Measurements from ENCODE around the gene DDT.
A peak's percentile ranks its signal among the peaks of the same experiment; 100 is the strongest.
"Not testable (repeated sequence)": the region's sequence is repeated elsewhere in the genome, so short reads cannot be mapped to it uniquely, and the experiment has no call there.

DDT gene

DNA sequence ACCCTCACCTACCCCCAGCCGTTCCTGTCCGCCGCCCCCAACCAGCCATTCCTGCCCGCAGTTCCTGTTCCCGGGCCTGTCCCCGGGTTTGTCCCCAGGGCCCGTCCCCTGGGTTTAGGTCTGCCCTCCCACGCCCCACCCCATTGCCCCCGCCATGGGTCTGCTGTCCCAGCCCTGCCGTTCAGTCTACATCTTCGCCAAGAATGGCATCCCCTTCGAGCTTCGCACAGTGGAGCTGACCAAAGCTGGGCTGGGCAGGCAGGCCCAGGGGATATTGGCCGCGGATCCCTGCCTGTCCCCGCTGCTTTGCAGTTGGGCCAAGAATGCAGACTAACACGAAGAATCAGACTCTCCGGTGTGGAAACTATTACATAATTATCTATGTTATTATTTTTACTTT, 24.5 kb downstream of the DDT start:
- not testable (repeated sequence) for DNase-seq

DNA sequence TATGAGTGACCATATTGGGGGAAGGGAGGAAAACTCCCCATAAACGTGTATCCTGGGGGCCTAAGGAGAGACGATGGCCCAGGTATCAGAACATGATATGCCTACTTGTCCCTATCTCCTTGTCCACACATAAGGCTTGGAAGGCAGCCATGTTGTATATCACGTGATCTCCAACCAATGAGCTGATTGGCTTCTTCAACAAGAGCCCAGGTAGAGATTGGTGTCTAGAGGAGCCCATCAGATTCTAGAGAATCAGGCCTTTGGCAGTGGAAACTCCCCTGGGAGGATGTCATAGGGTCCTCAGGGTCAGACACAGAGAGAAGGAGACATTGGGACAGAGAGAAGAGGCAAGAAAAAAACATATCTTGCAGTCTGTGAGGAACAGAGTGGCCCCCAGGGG, 26.9 kb downstream of the DDT start:
- not testable (repeated sequence) for DNase-seq

DNA sequence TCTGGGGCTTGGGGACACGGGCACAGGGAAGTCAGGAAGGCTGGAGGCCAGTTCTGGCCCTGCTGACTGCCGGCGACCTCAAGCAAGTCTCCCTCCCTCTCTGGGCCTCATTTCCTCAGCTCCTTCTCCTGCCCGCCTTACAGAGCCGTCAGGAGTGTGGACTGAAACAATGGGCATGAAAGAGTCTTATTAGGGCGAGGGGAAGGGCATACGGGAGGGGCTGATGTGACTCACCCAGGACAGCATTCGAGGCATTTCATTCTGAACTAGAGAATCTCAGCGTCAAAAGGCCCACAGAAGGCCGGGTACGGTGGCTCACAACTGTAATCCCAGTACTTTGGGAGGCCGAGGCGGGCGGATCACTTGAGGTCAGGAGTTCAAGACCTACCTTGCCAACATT, 34.1 kb downstream of the DDT start:
- not testable (repeated sequence) for DNase-seq

DNA sequence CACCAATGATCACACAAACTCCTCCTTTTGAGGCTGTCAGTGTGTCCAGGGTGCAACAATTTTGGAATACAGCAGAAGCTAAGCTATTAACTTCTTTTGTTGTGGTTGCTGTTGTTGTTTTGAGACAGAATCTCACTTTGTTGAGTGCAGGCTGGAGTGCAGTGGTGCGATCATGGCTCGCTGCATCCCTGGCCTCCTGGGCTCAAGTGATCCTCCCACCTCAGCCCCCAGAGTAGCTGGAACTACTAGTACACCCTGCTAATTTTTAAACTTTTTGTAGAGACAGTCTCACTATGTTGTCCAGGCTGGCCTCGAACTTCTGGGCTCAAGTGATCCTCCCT, 35.3 kb downstream of the DDT start:
- DNase-seq: no peak

DNA sequence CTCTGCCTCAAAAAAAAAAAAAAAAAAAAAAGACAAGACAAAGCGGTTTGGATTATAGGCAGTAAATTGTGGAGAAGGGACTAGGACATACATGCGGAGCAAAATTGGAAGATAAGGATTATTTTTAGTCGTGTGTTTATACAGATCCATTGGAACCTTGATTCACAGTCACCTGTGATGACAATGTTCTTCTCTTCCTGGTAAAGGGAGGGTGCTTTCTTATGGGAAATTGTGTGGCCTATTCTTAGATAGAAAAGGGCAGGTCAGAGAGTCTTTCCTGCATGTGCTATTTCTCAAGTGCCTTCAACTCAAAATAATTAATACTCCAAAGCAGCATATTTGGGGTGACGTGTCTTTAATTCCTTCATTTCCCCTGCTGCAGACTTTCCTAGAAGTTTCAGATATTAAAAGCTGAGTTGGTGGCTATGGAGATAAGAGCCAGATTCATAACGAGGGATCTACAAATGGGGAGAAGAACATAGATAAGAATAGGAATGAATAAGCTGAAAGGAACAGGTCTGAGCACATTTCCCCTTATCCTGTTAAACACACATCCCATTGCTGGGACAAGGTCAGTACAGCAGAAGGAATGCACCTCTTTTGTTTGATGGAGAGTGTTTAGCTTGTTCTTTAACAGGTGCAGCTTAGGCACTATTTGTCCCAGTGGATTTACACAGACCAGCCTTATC, 35.8 kb downstream of the DDT start:
- DNase-seq: no peak

DNA sequence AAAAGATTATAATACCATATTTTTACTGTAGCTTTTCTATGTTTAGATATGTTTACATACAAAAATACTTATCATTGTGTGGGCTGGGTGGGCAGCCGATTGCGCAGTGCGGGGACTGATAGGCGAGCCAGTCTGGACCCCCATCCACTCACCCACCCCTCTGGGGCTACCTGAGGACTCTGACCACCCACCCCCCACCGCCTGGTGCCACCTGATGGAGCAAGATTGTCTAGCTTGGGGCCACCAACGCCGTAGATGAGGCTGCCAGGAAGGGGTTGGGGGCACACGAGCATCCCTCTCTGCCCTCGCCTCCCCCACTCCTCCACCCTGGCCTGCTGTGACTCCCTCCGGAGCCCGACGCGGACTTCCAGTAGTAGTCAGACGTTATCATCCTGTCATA, 47.7 kb downstream of the DDT start:
- no peak for DNase-seq

DNA sequence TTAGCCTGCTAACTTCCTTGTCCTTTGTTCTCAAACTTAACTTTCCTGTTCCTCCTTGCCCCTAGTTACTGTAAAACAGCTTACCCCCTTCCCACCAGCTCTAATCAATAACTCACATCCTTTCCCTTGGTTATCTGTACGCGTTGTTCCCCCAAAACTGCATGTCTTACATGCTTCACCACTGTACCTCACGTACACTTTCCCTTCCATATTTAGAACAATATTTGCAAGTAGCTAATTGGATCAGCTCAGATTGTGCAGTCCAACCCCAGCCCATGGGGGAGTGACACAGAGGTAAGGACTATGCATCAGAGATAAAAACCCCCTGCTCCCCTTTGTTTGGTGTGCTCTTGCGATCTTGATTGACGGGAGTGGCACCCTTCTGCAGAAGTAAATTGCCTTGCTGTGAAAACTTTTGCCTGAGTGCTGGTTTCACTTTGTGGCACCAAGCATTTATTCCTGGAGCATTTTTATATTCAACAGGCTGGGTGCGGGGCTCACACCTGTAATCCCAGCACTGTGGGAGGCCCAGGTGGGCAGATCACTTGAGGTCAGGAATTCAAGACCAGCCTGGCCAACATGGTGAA, 49.1 kb downstream of the DDT start:
- no peak for DNase-seq

DNA sequence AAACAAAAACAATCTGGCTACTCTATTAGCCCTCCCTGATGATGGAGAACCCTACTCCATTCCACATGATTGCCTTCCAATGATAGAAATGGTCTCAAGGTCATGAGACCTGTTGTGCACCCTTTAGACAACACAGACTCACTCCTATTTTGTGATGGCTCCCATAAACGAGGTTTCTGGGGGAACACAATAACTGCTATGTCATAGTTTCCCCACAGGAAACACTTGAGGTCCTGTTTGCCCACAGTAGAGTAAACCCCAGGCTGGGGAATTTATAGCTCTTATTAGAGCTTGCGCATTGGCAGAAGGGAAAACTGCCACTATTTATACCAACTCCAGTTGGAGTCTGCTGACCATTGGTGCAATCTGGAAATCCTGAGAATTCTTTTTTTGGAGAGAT, 51.3 kb downstream of the DDT start:
- DNase-seq: no peak

DNA sequence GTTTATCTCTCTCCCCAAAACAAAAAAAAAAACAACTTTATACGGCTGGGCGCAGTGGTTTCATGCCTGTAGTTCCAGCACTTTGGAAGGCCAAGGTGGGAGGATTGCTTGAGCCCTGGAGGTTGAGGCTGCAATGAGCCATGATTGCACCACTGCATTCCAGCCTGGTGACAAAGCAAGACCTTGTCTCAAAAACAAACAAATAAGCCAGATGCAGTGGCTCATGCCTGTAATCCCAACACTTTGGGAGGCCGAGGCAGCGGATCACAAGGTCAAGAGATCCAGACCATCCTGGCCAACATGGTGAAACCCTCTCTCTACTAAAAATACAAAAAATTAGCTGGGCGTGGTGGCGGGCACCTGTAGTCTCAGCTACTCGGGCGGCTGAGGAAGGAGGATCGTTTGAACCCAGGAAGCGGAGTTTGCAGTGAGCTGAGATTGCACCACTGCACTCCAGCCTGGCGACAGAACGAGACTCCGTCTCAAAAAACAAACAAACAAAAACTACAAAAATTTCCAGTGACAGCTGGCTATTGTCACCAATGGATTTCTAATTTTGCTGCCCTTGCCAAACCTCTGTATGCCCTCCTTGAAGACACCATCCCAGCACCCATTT, 52.5 kb downstream of the DDT start:
- peak; percentile 23 for DNase-seq

All from NCI-H226 (cell line).